BJ (cell line): ENCODE measurements around the gene LRRC30. TPM values are rescaled to one million over a fixed set of nuclear protein-coding genes. Genes with fewer than 3 reads are reported as not detected.

Experiments
- CTCF ChIA-PET: fragments of 350-600 bp; formaldehyde crosslinking; extraction: SDS; loops from one replicate; lab custom pipeline; 2021; ENCODE audit warnings: antibody characterized with exemption, inconsistent platforms; lab: Yijun Ruan, JAX
- POLR2A ChIA-PET: fragments of 300-600 bp; sonication (Branson Sonifier 250); formaldehyde crosslinking; extraction: SDS; loops from one replicate; lab custom pipeline; 2021; ENCODE audit warnings: antibody characterized with exemption; lab: Charles Lee
- DNase-seq: peaks from one replicate; pipeline ENCODE4 v3.0.0-alpha.2; 2011; ENCODE audit warnings: low read depth
- H3K27me3 ChIP-seq: 2 replicates; pipeline ENCODE4 v1.6.0; 2011; ENCODE audit warnings: low read length; ENCODE audit not compliant: control insufficient read depth, insufficient read depth
- H3K36me3 ChIP-seq: 2 replicates; pipeline ENCODE4 v1.5.1; 2011; ENCODE audit warnings: low read length; ENCODE audit not compliant: control insufficient read depth, insufficient read depth
- H3K4me3 ChIP-seq: 2 replicates; pipeline ENCODE4 v1.5.1; 2011; ENCODE audit warnings: low read depth, mild to moderate bottlenecking, control low read depth, low read length
- polyA plus RNA-seq: library from polyadenylated mRNA; depleted of rRNA; stranded (reverse); fragments of >200 nt; gene quantifications from 2 replicates; pipeline ENCODE4 v1.2.3, GENCODE V29; 2011
- TF ChIP-seq, protein P1 (sequence below): IDR thresholded peaks from 2 replicates; pipeline ENCODE4 v1.5.1; 2011; ENCODE audit warnings: low read depth, mild to moderate bottlenecking, control low read depth, inconsistent platforms, low read length, moderate library complexity; ENCODE audit not compliant: insufficient read depth

The LRRC30 gene
- polyA plus RNA-seq, 1 experiment: not detected

- TF ChIP-seq, protein P1, sequence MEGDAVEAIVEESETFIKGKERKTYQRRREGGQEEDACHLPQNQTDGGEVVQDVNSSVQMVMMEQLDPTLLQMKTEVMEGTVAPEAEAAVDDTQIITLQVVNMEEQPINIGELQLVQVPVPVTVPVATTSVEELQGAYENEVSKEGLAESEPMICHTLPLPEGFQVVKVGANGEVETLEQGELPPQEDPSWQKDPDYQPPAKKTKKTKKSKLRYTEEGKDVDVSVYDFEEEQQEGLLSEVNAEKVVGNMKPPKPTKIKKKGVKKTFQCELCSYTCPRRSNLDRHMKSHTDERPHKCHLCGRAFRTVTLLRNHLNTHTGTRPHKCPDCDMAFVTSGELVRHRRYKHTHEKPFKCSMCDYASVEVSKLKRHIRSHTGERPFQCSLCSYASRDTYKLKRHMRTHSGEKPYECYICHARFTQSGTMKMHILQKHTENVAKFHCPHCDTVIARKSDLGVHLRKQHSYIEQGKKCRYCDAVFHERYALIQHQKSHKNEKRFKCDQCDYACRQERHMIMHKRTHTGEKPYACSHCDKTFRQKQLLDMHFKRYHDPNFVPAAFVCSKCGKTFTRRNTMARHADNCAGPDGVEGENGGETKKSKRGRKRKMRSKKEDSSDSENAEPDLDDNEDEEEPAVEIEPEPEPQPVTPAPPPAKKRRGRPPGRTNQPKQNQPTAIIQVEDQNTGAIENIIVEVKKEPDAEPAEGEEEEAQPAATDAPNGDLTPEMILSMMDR: no peak
- Histone ChIP-seq H3K27me3 (0 out of 2 replicates have a peak, but pooled peaks cover 4% of the 10 kb centered on the region), H3K4me3 (no peak overlapping the region), H3K36me3 (no peaks in the 10 kb centered on the region)
- ChIA-PET POLR2A (no interaction called here), CTCF (no interaction called here)
- no peak for DNase-seq
Observed at GRCh38 chr18:7236933-7237332, 6.0 kb downstream of the LRRC30 start.

- no peaks in the 10 kb centered on the region for H3K36me3 ChIP-seq
- 0 out of 2 replicates have a peak, but pooled peaks cover 4% of the 10 kb centered on the region for H3K27me3 ChIP-seq
- no peak for DNase-seq
- ChIA-PET CTCF (no interaction called here), POLR2A (no interaction called here)
- no peak overlapping the region for H3K4me3 ChIP-seq
- TF ChIP-seq, protein P1: no peak
Observed at GRCh38 chr18:7237673-7238272, 6.9 kb downstream of the LRRC30 start.

- Histone ChIP-seq H3K36me3 (no peaks in the 10 kb centered on the region), H3K4me3 (no peak overlapping the region), H3K27me3 (peaks cover 3% of the 10 kb centered on the region)
- TF ChIP-seq, protein P1: no peak
- ChIA-PET POLR2A (no interaction called here), CTCF (interaction anchor here (0.7 kb wide), 1 partner anchor 31 kb away, joined by 4 read pairs; no protein-coding TSS in a partner anchor)
- no peak for DNase-seq
Observed at GRCh38 chr18:7242926-7243325, 12.0 kb downstream of the LRRC30 start.

- Histone ChIP-seq H3K4me3 (no peak overlapping the region), H3K36me3 (no peaks in the 10 kb centered on the region), H3K27me3 (peaks cover 5% of the 10 kb centered on the region)
- POLR2A ChIA-PET: no interaction called here
- DNase-seq: no peak
- CTCF ChIA-PET: no interaction called here
- TF ChIP-seq, protein P1: no peak
Observed at GRCh38 chr18:7248877-7249276, 18.0 kb downstream of the LRRC30 start.

- POLR2A ChIA-PET: no interaction called here
Observed at GRCh38 chr18:7254163-7254562, 23.3 kb downstream of the LRRC30 start.

More at GRCh38 chr18:7254163-7254562, 23.3 kb downstream of the LRRC30 start:
- H3K4me3 ChIP-seq: no peak overlapping the region
- TF ChIP-seq, protein P1: no peak
- CTCF ChIA-PET: no interaction called here
- H3K27me3 ChIP-seq: peaks cover under 1% of the 10 kb centered on the region; the same call in 1 of the 2 replicates
- no peak for DNase-seq
- no peaks in the 10 kb centered on the region for H3K36me3 ChIP-seq
